Activated naive CD8-positive, alpha-beta T cell treated with anti-CD3 and anti-CD28 coated beads, Interleukin-2, amount 50 U/mL, for 24 hours (primary cell): Measurements from ENCODE around the gene PGM5.

Experiments
- ATAC-seq: fragments of 150-1000 bp; cut with Tn5 transposase; one replicate; pipeline ENCODE4 v1.10.0; 2021
- DNase-seq: peaks from one replicate; pipeline ENCODE4 v3.0.0; 2021
- H3K27ac Mint-ChIP-seq: one replicate; pipeline ENCODE4 v1.8.0; 2021; ENCODE audit warnings: mild to moderate bottlenecking, mixed read lengths
- H3K27me3 Mint-ChIP-seq: one replicate; pipeline ENCODE4 v1.8.0; 2021; ENCODE audit warnings: mixed read lengths
- H3K36me3 Mint-ChIP-seq: one replicate; pipeline ENCODE4 v1.8.0; 2021; ENCODE audit warnings: low read depth, mixed read lengths
- H3K4me1 Mint-ChIP-seq: one replicate; pipeline ENCODE4 v1.8.0; 2021; ENCODE audit warnings: mixed read lengths
- H3K4me3 Mint-ChIP-seq: one replicate; pipeline ENCODE4 v1.8.0; 2021; ENCODE audit warnings: mild to moderate bottlenecking, moderate library complexity, mixed read lengths
- H3K9me3 Mint-ChIP-seq: one replicate; pipeline ENCODE4 v1.8.0; 2021; ENCODE audit warnings: mixed read lengths

Gene PGM5

GRCh38 chr9:68538200-68538599 lies 181.8 kb downstream of the PGM5 start:
- ATAC-seq (no peak), DNase-seq (no peak)
- H3K4me3 Mint-ChIP-seq, result no peak overlapping the region
- H3K36me3 Mint-ChIP-seq, result no peaks in the 10 kb centered on the region
- H3K27ac Mint-ChIP-seq, result no peak overlapping the region
- no peaks in the 10 kb centered on the region for H3K4me1 Mint-ChIP-seq
- H3K9me3 Mint-ChIP-seq, result no peaks in the 10 kb centered on the region
- peaks cover 2% of the 10 kb centered on the region for H3K27me3 Mint-ChIP-seq

GRCh38 chr9:68540712-68541535 lies 184.5 kb downstream of the PGM5 start, which contains the start of gene TMEM252:
TMEM252 (minus strand) TSS chr9:68540883; CDS start chr9:68540814, 69 bp downstream.
- Mint-ChIP-seq H3K27ac (no peak within 1 kb of the TSS), H3K9me3 (no peaks in the 10 kb centered on the region), H3K4me1 (no peaks in the 10 kb centered on the region), H3K4me3 (no peak within 1 kb of the TSS), H3K36me3 (no peaks in the 10 kb centered on the region), H3K27me3 (peaks cover 2% of the 10 kb centered on the region)
- ATAC-seq, result no peak
- no peak for DNase-seq

GRCh38 chr9:68541568-68541967 lies 185.2 kb downstream of the PGM5 start:
- no peak overlapping the region for H3K27ac Mint-ChIP-seq
- no peaks in the 10 kb centered on the region for H3K36me3 Mint-ChIP-seq
- H3K4me3 Mint-ChIP-seq, result no peak overlapping the region
- ATAC-seq (no peak), DNase-seq (no peak)
- H3K27me3 Mint-ChIP-seq, result peaks cover 2% of the 10 kb centered on the region
- peaks cover 3% of the 10 kb centered on the region for H3K4me1 Mint-ChIP-seq
- no peaks in the 10 kb centered on the region for H3K9me3 Mint-ChIP-seq

GRCh38 chr9:68545033-68545705 lies 188.8 kb downstream of the PGM5 start:
- H3K4me3 Mint-ChIP-seq, result no peak overlapping the region
- peaks cover 7% of the 10 kb centered on the region for H3K4me1 Mint-ChIP-seq
- ATAC-seq, result no peak
- H3K27me3 Mint-ChIP-seq, result peaks cover 2% of the 10 kb centered on the region
- H3K36me3 Mint-ChIP-seq, result no peaks in the 10 kb centered on the region
- no peak overlapping the region for H3K27ac Mint-ChIP-seq
- DNase-seq, result no peak
- no peaks in the 10 kb centered on the region for H3K9me3 Mint-ChIP-seq

GRCh38 chr9:68546596-68547390 lies 190.4 kb downstream of the PGM5 start:
- ATAC-seq, result peak; percentile 33
- no peak overlapping the region for H3K4me3 Mint-ChIP-seq
- no peak overlapping the region for H3K27ac Mint-ChIP-seq
- DNase-seq, result no peak
- H3K4me1 Mint-ChIP-seq, result peaks cover 7% of the 10 kb centered on the region
- H3K9me3 Mint-ChIP-seq, result no peaks in the 10 kb centered on the region
- peaks cover 2% of the 10 kb centered on the region for H3K27me3 Mint-ChIP-seq
- H3K36me3 Mint-ChIP-seq, result no peaks in the 10 kb centered on the region

- no peak overlapping the region for H3K4me3 Mint-ChIP-seq
- no peak for ATAC-seq
Measured at GRCh38 chr9:68547417-68547816, 191.0 kb downstream of the PGM5 start.

GRCh38 chr9:68548241-68548640 lies 191.8 kb downstream of the PGM5 start:
- DNase-seq, result no peak
- Mint-ChIP-seq H3K9me3 (no peaks in the 10 kb centered on the region), H3K36me3 (no peaks in the 10 kb centered on the region), H3K27ac (no peak overlapping the region), H3K27me3 (peaks cover 4% of the 10 kb centered on the region), H3K4me1 (peaks cover 7% of the 10 kb centered on the region), H3K4me3 (no peak overlapping the region)
- no peak for ATAC-seq

More at GRCh38 chr9:68547417-68547816, 191.0 kb downstream of the PGM5 start:
- peaks cover 7% of the 10 kb centered on the region for H3K4me1 Mint-ChIP-seq
- no peak overlapping the region for H3K27ac Mint-ChIP-seq
- DNase-seq, result no peak
- H3K27me3 Mint-ChIP-seq, result no peaks in the 10 kb centered on the region
- H3K36me3 Mint-ChIP-seq, result no peaks in the 10 kb centered on the region
- H3K9me3 Mint-ChIP-seq, result no peaks in the 10 kb centered on the region

DNA sequence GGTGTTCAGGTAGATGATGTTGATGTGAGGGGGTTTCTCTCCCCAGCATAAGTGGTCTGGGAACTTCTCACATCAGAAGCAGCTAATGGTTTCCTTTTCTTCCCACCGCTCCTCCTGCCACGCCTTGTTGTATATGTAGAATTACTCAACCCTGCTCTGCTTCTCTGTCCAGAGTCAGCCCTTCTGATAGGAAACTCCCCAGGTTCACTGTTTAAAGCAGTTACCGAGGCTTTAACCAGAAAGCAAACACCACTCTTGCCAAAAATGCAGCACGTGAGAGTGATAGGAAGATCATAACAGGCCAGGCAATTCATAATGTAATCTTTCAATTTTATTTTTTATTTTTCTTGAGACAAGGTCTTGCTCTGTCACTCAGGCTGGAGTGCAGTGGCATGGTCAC lies 194.8 kb downstream of the PGM5 start:
- H3K36me3 Mint-ChIP-seq, result no peaks in the 10 kb centered on the region
- DNase-seq (no peak), ATAC-seq (no peak)
- no peak overlapping the region for H3K4me3 Mint-ChIP-seq
- H3K27me3 Mint-ChIP-seq, result peaks cover 4% of the 10 kb centered on the region
- no peaks in the 10 kb centered on the region for H3K9me3 Mint-ChIP-seq
- H3K4me1 Mint-ChIP-seq, result peaks cover 7% of the 10 kb centered on the region
- no peak overlapping the region for H3K27ac Mint-ChIP-seq

DNA sequence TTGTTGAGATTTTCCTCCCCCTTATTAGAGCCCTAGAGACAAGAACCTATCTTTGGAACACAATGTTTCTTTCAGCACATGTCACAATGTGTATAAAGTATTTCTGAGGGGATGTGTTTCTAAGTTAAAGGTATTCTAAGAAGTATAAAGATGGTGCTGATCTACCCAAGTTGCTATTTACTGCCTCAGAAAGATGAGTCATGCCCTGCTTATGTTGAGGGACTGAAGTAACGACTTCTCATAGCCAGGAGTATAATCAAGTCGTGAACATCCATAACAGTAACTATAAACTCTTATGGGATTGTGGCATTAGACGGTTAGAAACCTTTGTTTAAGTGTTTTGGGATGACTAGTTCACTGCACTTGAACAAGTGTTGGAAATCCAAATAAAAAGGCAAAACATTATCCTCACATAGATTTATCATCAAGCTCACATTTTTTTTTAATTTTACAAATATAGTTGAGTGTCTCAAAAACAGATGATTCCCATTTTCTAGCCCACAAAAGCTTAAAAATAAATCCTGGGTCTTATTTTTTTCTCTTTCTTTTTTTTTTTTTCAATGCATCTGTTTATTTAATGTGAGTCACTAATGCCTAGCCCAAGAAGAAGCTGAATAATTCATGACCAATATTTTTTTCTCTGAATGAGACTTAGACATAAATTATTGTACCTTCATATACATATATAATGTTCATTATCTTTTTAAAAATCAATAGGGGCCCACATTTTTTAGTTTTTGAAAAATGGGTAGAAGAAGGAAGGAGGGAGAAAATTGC lies 196.5 kb downstream of the PGM5 start:
- Mint-ChIP-seq H3K4me3 (no peak overlapping the region), H3K9me3 (no peaks in the 10 kb centered on the region), H3K27me3 (peaks cover 10% of the 10 kb centered on the region), H3K27ac (no peak overlapping the region), H3K4me1 (no peaks in the 10 kb centered on the region), H3K36me3 (no peaks in the 10 kb centered on the region)
- ATAC-seq (no peak), DNase-seq (no peak)

- no peak overlapping the region for H3K27ac Mint-ChIP-seq
- DNase-seq (no peak), ATAC-seq (no peak)
- no peaks in the 10 kb centered on the region for H3K36me3 Mint-ChIP-seq
- H3K4me3 Mint-ChIP-seq, result no peak overlapping the region
- no peaks in the 10 kb centered on the region for H3K9me3 Mint-ChIP-seq
- H3K4me1 Mint-ChIP-seq, result peaks cover 8% of the 10 kb centered on the region
- peaks cover 10% of the 10 kb centered on the region for H3K27me3 Mint-ChIP-seq
Measured at GRCh38 chr9:68555437-68556150, 199.2 kb downstream of the PGM5 start.

GRCh38 chr9:68558545-68558944 lies 202.1 kb downstream of the PGM5 start:
- Mint-ChIP-seq H3K27ac (no peak overlapping the region), H3K4me3 (no peak overlapping the region), H3K27me3 (peaks cover 11% of the 10 kb centered on the region), H3K9me3 (no peaks in the 10 kb centered on the region), H3K36me3 (no peaks in the 10 kb centered on the region), H3K4me1 (peaks cover 10% of the 10 kb centered on the region)
- ATAC-seq, result no peak
- DNase-seq, result no peak

- ATAC-seq (peak; percentile 28), DNase-seq (peak; percentile 58)
- H3K9me3 Mint-ChIP-seq, result no peaks in the 10 kb centered on the region
- no peak overlapping the region for H3K4me3 Mint-ChIP-seq
- H3K27ac Mint-ChIP-seq, result no peak overlapping the region
- no peaks in the 10 kb centered on the region for H3K36me3 Mint-ChIP-seq
- H3K4me1 Mint-ChIP-seq, result peaks cover 10% of the 10 kb centered on the region
- H3K27me3 Mint-ChIP-seq, result peaks cover 11% of the 10 kb centered on the region
Measured at GRCh38 chr9:68560071-68560844, 203.8 kb downstream of the PGM5 start.

DNA sequence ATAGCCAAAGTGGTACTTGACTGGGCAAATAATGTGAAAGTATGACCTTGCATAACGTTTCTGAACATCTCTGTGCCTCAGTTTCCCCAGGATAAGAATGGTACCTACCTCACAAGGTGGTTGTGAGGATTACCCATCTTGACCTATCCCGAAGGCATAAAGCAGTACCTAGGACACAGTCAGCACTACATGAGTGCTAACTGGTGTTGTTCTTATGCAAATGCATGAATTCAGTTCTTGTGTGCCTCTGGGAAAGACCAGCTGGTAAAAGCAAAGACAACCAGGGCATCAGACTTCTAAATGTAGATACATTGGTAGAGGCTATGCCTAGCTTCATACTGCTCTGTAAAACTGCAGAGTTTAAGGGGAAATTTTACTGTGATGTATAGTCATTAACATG lies 206.1 kb downstream of the PGM5 start:
- no peak for DNase-seq
- Mint-ChIP-seq H3K27ac (no peak overlapping the region), H3K9me3 (no peaks in the 10 kb centered on the region), H3K27me3 (peaks cover 6% of the 10 kb centered on the region), H3K4me3 (no peak overlapping the region), H3K36me3 (no peaks in the 10 kb centered on the region), H3K4me1 (peaks cover 10% of the 10 kb centered on the region)
- no peak for ATAC-seq
